T47D (cell line): Measurements from ENCODE around the gene TXNDC17.
A peak's percentile ranks its signal among the peaks of the same experiment; 100 is the strongest.

Experiments
- DNase-seq, 2 experiments: peaks; one replicate each; pipeline versions ENCODE4 v3.0.0 to v3.0.0-alpha.2; 2011 to 2012; ENCODE audit warnings: low read depth in 1 of 2, low spot score in 1 of 2
- JUND ChIP-seq: IDR thresholded peaks from 2 replicates; pipeline ENCODE4 v1.6.1; 2012; ENCODE audit warnings: low read depth
- in situ Hi-C: cut with HindIII; loops from 2 replicates; pipeline ENCODE4 v1.10.0; 2016; ENCODE audit warnings: low sequenced_read_pairs, low pct_unique_long_range_greater_than_20kb

Gene TXNDC17

GRCh38 chr17:6670999-6671398, 30.1 kb downstream of the TXNDC17 start:
- in situ Hi-C loops: no loop called here
- DNase-seq: no peak
- no peak for TF ChIP-seq JUND

- in situ Hi-C loops: no loop called here
- TF ChIP-seq JUND: no peak
These were observed 30.6 kb downstream of the TXNDC17 start for GRCh38 chr17:6671431-6671830.

GRCh38 chr17:6674586-6674985, 33.7 kb downstream of the TXNDC17 start:
- in situ Hi-C loops: no loop called here
- no peak for TF ChIP-seq JUND

More at GRCh38 chr17:6671431-6671830, 30.6 kb downstream of the TXNDC17 start:
- no peak for DNase-seq

GRCh38 chr17:6675201-6675825, 34.5 kb downstream of the TXNDC17 start:
- in situ Hi-C loops: no loop called here
- no peak for TF ChIP-seq JUND
- DNase-seq: no peak

More at GRCh38 chr17:6674586-6674985, 33.7 kb downstream of the TXNDC17 start:
- no peak for DNase-seq

- no peak for TF ChIP-seq JUND
- in situ Hi-C loops: no loop called here
- DNase-seq: no peak
These were observed 35.9 kb downstream of the TXNDC17 start for GRCh38 chr17:6676802-6677157.

- no peak for TF ChIP-seq JUND
- in situ Hi-C loops: no loop called here
- DNase-seq: no peak
These were observed 36.4 kb downstream of the TXNDC17 start for GRCh38 chr17:6677158-6677831.

- in situ Hi-C loops: no loop called here
- TF ChIP-seq JUND: no peak
- no peak for DNase-seq
These were observed 37.1 kb downstream of the TXNDC17 start for GRCh38 chr17:6677946-6678345.

- in situ Hi-C loops: no loop called here
- no peak for DNase-seq
- TF ChIP-seq JUND: no peak
These were observed 38.4 kb downstream of the TXNDC17 start for GRCh38 chr17:6679241-6679640.

- TF ChIP-seq JUND: no peak
- in situ Hi-C loops: no loop called here
- no peak for DNase-seq
These were observed 40.3 kb downstream of the TXNDC17 start for GRCh38 chr17:6681176-6681575.

- DNase-seq: no peak
- in situ Hi-C loops: no loop called here
- TF ChIP-seq JUND: no peak
These were observed 40.8 kb downstream of the TXNDC17 start for GRCh38 chr17:6681671-6682070.

- TF ChIP-seq JUND: no peak
- no peak for DNase-seq
- in situ Hi-C loops: no loop called here
These were observed 41.5 kb downstream of the TXNDC17 start for GRCh38 chr17:6682339-6682738.

GRCh38 chr17:6683081-6683684, 42.3 kb downstream of the TXNDC17 start:
- peak in 1 of 2 experiments; percentile 82 for DNase-seq
- TF ChIP-seq JUND: no peak
- in situ Hi-C loops: no loop called here

- no peak for DNase-seq
- TF ChIP-seq JUND: no peak
- in situ Hi-C loops: no loop called here
These were observed 43.0 kb downstream of the TXNDC17 start for GRCh38 chr17:6683730-6684459.

GRCh38 chr17:6684460-6684783, 43.6 kb downstream of the TXNDC17 start:
- DNase-seq: no peak
- in situ Hi-C loops: no loop called here
- TF ChIP-seq JUND: no peak
